GM19099 (cell line): ENCODE measurements around the gene CDH13.

Experiments used
- POLR2A ChIP-seq: IDR thresholded peaks from 3 replicates; pipeline ENCODE4 v1.6.1; 2011; ENCODE audit warnings: low read depth; ENCODE audit not compliant: insufficient read length; ENCODE audit errors: extremely low read depth

The CDH13 gene

GRCh38 chr16:82900559-82900958 lies 273.8 kb downstream of the CDH13 start:
- no peak for TF ChIP-seq POLR2A

- no peak for TF ChIP-seq POLR2A
Measured at GRCh38 chr16:82911925-82912324, 285.2 kb downstream of the CDH13 start.

- TF ChIP-seq POLR2A, result no peak
Measured at GRCh38 chr16:82915139-82915824, 288.5 kb downstream of the CDH13 start.

GRCh38 chr16:82917886-82918595 lies 291.3 kb downstream of the CDH13 start:
- TF ChIP-seq POLR2A, result no peak

GRCh38 chr16:82924075-82924854 lies 297.5 kb downstream of the CDH13 start:
- TF ChIP-seq POLR2A, result no peak

GRCh38 chr16:82926500-82926899 lies 299.7 kb downstream of the CDH13 start:
- TF ChIP-seq POLR2A, result no peak

- TF ChIP-seq POLR2A, result no peak
Measured at GRCh38 chr16:82935766-82936165, 309.0 kb downstream of the CDH13 start.

GRCh38 chr16:82936941-82937551 lies 310.3 kb downstream of the CDH13 start:
- no peak for TF ChIP-seq POLR2A

GRCh38 chr16:82937926-82938520 lies 311.3 kb downstream of the CDH13 start:
- TF ChIP-seq POLR2A, result no peak

- no peak for TF ChIP-seq POLR2A
Measured at GRCh38 chr16:82943371-82943770, 316.6 kb downstream of the CDH13 start.

- TF ChIP-seq POLR2A, result no peak
Measured at GRCh38 chr16:82945420-82946101, 318.8 kb downstream of the CDH13 start.

- TF ChIP-seq POLR2A, result no peak
Measured at GRCh38 chr16:82947698-82948097, 320.9 kb downstream of the CDH13 start.

- no peak for TF ChIP-seq POLR2A
Measured at GRCh38 chr16:82949016-82949415, 322.2 kb downstream of the CDH13 start.

GRCh38 chr16:82953517-82953916 lies 326.7 kb downstream of the CDH13 start:
- TF ChIP-seq POLR2A, result no peak
